CD4-positive, alpha-beta T cell (primary cell): ENCODE data around the gene ATP11A. TPM values are rescaled to one million over a fixed set of nuclear protein-coding genes. Genes with fewer than 3 reads are reported as not detected.

Experiments
- ATAC-seq: fragments of 200-7000 bp; cut with Tn5 transposase; one replicate; pipeline ENCODE4 v1.10.0; 2022; ENCODE audit warnings: mild to moderate bottlenecking; ENCODE audit not compliant: poor library complexity
- CTCF ChIA-PET: fragments of 350-600 bp; sonication (Branson Sonifier 250); formaldehyde crosslinking; loops from one replicate; lab custom pipeline; 2021; ENCODE audit warnings: antibody characterized with exemption, inconsistent platforms; lab: Charles Lee
- POLR2A ChIA-PET: fragments of 350-600 bp; sonication (Branson Sonifier 250); formaldehyde crosslinking; loops from one replicate; lab custom pipeline; 2021; ENCODE audit warnings: antibody characterized with exemption, inconsistent platforms; lab: Charles Lee
- DNase-seq, 14 experiments: peaks; one replicate each; pipeline ENCODE4 v3.0.0-alpha.2; 2013 to 2020; ENCODE audit warnings: mixed read lengths in 2 of 14
- H3K27ac ChIP-seq, 2 donors: one replicate each; pipeline versions ENCODE4 v1.5.1 to v1.7.0; 2013; ENCODE audit warnings: low read length in 2 of 2, low read depth in 1 of 2, mild to moderate bottlenecking in 1 of 2
- H3K27me3 ChIP-seq, 2 experiments: 1 replicate in 1 of 2; 2 replicates in 1 of 2; pipeline versions ENCODE4 v1.6.1 to v1.7.0; 2013; ENCODE audit warnings: low read length in 2 of 2, control low read depth in 1 of 2, mild to moderate bottlenecking in 1 of 2, moderate library complexity in 1 of 2; ENCODE audit not compliant: insufficient read depth in 2 of 2, control insufficient read depth in 1 of 2
- H3K36me3 ChIP-seq: one replicate; pipeline ENCODE4 v1.6.1; 2013; ENCODE audit warnings: low read length, control low read depth; ENCODE audit not compliant: insufficient read depth
- H3K4me1 ChIP-seq: one replicate; pipeline ENCODE4 v1.6.1; 2013; ENCODE audit warnings: low read length, control low read depth; ENCODE audit not compliant: insufficient read depth
- H3K4me3 ChIP-seq: one replicate; pipeline ENCODE4 v1.5.1; 2013; ENCODE audit warnings: mild to moderate bottlenecking, low read length, moderate library complexity
- H3K9me3 ChIP-seq, 2 experiments: 1 replicate in 1 of 2; 2 replicates in 1 of 2; pipeline versions ENCODE4 v1.6.1 to v1.7.0; 2013; ENCODE audit warnings: low read length in 2 of 2, mild to moderate bottlenecking in 2 of 2, control low read depth in 1 of 2, moderate library complexity in 1 of 2; ENCODE audit not compliant: control insufficient read depth in 1 of 2, insufficient read depth in 1 of 2
- H3K27ac Mint-ChIP-seq: one replicate; pipeline ENCODE4 v1.8.0; 2020; ENCODE audit warnings: mixed read lengths
- H3K27me3 Mint-ChIP-seq: one replicate; pipeline ENCODE4 v1.8.0; 2021; ENCODE audit warnings: mixed read lengths
- H3K36me3 Mint-ChIP-seq: one replicate; pipeline ENCODE4 v1.8.0; 2021; ENCODE audit warnings: low read depth, mixed read lengths
- H3K4me1 Mint-ChIP-seq: one replicate; pipeline ENCODE4 v1.8.0; 2021; ENCODE audit warnings: low read depth, mixed read lengths
- H3K4me3 Mint-ChIP-seq: one replicate; pipeline ENCODE4 v1.8.0; 2020; ENCODE audit warnings: mild to moderate bottlenecking, mixed read lengths
- H3K9me3 Mint-ChIP-seq: one replicate; pipeline ENCODE4 v1.8.0; 2020; ENCODE audit warnings: mixed read lengths
- CTCF ChIP-seq: fragments of 200-600 bp; IDR thresholded peaks from one replicate; pipeline ENCODE4 v1.8.0; 2022; ENCODE audit warnings: antibody characterized with exemption, mild to moderate bottlenecking
- intact Hi-C, 2 experiments: fragments of 100-400 bp; cut with DNase I in 1 of 2; cut with micrococcal nuclease in 1 of 2; formaldehyde crosslinking; loops; one replicate each; pipeline versions ENCODE4 v1.15.1 to v1.9.0; 2023 to 2025; cut with DNase I, micrococcal nuclease
- total RNA-seq, 174 experiments: library from RNA in 2 of 174; stranded (reverse) in 2 of 174; gene quantifications; one replicate each; pipeline ENCODE4 v1.2.3 and lab custom pipeline; 2021 to 2026

The ATP11A gene
- total RNA-seq, 2 experiments from 2014 or later: 56.7 to 66.8 TPM

- intact Hi-C loops: no loop called here
- ATAC-seq (no peak), DNase-seq (no peak)
- H3K4me3 ChIP-seq: no peak overlapping the region
- no peaks in the 10 kb centered on the region for H3K27me3 ChIP-seq
- Mint-ChIP-seq H3K4me1 (no peaks in the 10 kb centered on the region), H3K36me3 (peaks cover 88% of the 10 kb centered on the region), H3K27me3 (no peaks in the 10 kb centered on the region), H3K9me3 (no peaks in the 10 kb centered on the region), H3K4me3 (no peak overlapping the region), H3K27ac (no peak overlapping the region)
- H3K9me3 ChIP-seq: peaks cover 0 to 11% of the 10 kb centered on the region in 2 experiments
- peaks cover 88% of the 10 kb centered on the region for H3K36me3 ChIP-seq
- no peak overlapping the region for H3K27ac ChIP-seq
- H3K4me1 ChIP-seq: no peaks in the 10 kb centered on the region
- TF ChIP-seq CTCF: no peak
- POLR2A ChIA-PET: no interaction called here
- CTCF ChIA-PET: no interaction called here
Observed at GRCh38 chr13:112821340-112822055, 131.7 kb downstream of the ATP11A start.

GRCh38 chr13:112822851-112823250, 133.0 kb downstream of the ATP11A start:
- Mint-ChIP-seq H3K27ac (no peak overlapping the region), H3K4me3 (no peak overlapping the region), H3K36me3 (peaks cover 89% of the 10 kb centered on the region), H3K27me3 (no peaks in the 10 kb centered on the region), H3K9me3 (no peaks in the 10 kb centered on the region), H3K4me1 (no peaks in the 10 kb centered on the region)
- no peak for DNase-seq
- Histone ChIP-seq H3K9me3 (peaks cover 0 to 9% of the 10 kb centered on the region in 2 experiments), H3K27ac (no peak overlapping the region), H3K27me3 (no peaks in the 10 kb centered on the region), H3K4me3 (no peak overlapping the region), H3K36me3 (peaks cover 88% of the 10 kb centered on the region), H3K4me1 (no peaks in the 10 kb centered on the region)
- no peak for TF ChIP-seq CTCF
- ChIA-PET CTCF (interaction anchor here (0.6 kb wide), 1 partner anchor 151 kb away, joined by 3 read pairs; no protein-coding TSS in a partner anchor), POLR2A (no interaction called here)
- intact Hi-C loops: no loop called here
- no peak for ATAC-seq

- TF ChIP-seq CTCF: no peak
- H3K27me3 Mint-ChIP-seq: no peaks in the 10 kb centered on the region
- H3K36me3 Mint-ChIP-seq: peaks cover 90% of the 10 kb centered on the region
Observed at GRCh38 chr13:112824429-112824828, 134.6 kb downstream of the ATP11A start.

More at GRCh38 chr13:112824429-112824828, 134.6 kb downstream of the ATP11A start:
- H3K4me3 Mint-ChIP-seq: no peak overlapping the region
- ATAC-seq (no peak), DNase-seq (no peak)
- H3K9me3 ChIP-seq: peaks cover 0 to 3% of the 10 kb centered on the region in 2 experiments
- H3K9me3 Mint-ChIP-seq: no peaks in the 10 kb centered on the region
- peaks cover 82% of the 10 kb centered on the region for H3K36me3 ChIP-seq
- no peak overlapping the region for H3K27ac Mint-ChIP-seq
- CTCF ChIA-PET: no interaction called here
- no peaks in the 10 kb centered on the region for H3K4me1 Mint-ChIP-seq
- H3K4me1 ChIP-seq: no peaks in the 10 kb centered on the region
- intact Hi-C loops: no loop called here
- H3K27me3 ChIP-seq: no peaks in the 10 kb centered on the region
- POLR2A ChIA-PET: no interaction called here
- no peak overlapping the region for H3K4me3 ChIP-seq
- no peak overlapping the region for H3K27ac ChIP-seq
